ENCODE data around the gene ACTN4. TPM values are rescaled to one million over a fixed set of nuclear protein-coding genes. Genes with fewer than 3 reads are reported as not detected.

ACTN4 gene
- polyA plus RNA-seq, 10 donors, result 173 to 278 (median 195) TPM

DNA sequence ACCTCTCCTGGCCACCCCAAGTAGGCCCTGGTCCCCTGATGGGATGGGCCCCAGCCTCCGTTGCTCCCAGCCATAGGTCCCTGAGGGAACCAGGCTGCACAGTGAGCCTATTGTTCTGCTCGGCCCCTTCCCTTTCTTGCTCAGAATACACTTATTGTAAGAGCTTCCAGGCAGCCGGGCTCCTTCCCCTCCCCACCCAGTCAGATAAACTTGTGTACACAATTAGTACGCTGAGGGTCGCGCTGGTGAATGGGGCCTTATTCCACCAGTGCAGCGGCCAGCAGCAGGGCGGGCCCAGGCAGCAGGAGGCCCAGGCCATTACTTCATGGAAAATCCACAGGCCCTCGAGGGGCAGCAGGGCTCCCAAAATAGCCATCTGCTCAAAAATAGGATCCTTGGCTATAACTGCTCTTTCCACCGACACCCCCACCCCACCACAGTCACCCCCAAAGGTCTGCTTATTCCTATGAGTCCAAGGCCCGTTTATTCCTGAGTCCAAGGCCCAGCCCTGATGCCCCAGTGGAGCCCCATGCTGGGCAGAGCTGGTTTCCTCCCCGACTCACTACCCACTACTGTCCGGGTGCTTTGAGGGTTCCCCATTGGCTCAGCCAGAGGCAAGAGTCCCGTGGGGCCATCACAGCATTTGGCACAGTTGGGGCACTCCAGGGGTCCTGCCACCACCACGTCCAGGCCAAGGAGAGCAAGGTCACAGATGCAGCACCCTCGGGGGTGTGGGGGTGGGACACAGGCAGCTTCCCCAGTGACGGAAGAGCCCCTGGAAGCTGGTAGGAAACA lies 74.7 kb downstream of the ACTN4 start:
- DNase-seq, result peak in 1 of 3 donors; percentile 87

DNA sequence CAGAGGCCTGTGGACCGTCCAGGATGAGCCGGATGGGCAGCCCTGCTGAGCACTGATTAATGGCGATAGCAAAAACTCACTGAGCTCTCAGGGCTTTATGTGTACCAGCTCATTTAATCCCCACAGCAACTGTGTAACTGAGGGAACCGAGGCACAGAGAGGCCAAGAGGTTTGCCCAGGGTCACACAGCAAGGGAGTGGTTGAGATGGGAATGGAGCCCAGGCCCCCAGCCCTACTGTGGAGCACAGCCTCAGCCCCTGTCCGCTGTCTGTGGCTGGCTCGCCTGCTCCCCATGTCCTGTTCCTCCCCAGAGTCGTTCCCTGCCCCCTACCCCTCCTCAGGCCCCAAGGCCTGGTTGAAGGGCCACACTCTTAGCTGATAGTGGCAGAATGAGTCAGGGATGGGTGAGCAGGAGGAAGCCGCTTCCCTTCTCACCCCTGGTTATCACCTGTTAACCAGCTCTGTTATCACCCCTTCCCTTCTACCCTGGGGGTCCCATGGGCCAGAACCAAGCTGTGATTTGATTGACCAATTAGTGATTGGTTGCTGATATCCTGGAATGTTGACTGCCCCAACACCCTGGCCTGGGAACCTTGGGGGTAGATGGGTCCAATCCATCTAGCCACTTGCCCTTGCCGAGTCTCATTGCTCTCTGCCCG lies 75.6 kb downstream of the ACTN4 start:
- DNase-seq, result no peak

DNA sequence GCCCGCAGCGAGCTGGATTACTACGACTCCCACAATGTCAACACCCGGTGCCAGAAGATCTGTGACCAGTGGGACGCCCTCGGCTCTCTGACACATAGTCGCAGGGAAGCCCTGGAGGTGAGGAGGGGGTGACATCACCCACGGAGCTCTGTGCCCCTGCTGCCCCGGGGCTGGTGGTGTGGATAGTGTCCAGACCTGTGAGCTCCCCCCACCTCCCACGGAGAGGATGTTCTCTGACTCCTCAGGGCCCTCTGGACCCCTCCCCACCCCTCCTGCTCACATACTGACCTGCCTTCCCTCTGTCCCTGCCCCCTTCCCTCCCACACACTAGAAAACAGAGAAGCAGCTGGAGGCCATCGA lies 76.1 kb downstream of the ACTN4 start:
- DNase-seq, result no peak

DNA sequence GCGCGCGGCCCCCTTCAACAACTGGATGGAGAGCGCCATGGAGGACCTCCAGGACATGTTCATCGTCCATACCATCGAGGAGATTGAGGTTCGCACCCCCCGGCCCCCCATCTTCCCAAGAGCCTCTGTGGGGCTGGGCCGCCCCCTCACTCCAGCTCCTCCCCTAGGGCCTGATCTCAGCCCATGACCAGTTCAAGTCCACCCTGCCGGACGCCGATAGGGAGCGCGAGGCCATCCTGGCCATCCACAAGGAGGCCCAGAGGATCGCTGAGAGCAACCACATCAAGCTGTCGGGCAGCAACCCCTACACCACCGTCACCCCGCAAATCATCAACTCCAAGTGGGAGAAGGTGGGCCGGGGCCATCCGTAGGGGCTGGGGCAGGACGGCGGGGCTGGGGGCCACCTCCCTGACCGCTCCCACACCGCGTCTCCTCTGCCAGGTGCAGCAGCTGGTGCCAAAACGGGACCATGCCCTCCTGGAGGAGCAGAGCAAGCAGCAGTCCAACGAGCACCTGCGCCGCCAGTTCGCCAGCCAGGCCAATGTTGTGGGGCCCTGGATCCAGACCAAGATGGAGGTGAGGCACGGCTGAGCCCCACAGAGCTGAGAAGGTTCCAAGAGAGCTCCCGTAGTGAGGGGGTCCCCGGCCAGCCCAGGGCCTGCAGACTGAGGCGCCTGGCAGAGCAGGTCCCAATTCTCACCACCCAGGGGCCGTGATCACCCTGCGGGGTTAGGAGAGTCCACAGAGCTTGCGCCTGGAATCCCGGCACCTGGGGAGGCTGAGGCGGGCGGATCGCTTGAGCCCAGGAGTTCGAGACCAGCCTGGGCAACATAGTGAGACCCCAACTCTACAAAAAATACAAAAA lies 76.8 kb downstream of the ACTN4 start:
- DNase-seq, result no peak

DNA sequence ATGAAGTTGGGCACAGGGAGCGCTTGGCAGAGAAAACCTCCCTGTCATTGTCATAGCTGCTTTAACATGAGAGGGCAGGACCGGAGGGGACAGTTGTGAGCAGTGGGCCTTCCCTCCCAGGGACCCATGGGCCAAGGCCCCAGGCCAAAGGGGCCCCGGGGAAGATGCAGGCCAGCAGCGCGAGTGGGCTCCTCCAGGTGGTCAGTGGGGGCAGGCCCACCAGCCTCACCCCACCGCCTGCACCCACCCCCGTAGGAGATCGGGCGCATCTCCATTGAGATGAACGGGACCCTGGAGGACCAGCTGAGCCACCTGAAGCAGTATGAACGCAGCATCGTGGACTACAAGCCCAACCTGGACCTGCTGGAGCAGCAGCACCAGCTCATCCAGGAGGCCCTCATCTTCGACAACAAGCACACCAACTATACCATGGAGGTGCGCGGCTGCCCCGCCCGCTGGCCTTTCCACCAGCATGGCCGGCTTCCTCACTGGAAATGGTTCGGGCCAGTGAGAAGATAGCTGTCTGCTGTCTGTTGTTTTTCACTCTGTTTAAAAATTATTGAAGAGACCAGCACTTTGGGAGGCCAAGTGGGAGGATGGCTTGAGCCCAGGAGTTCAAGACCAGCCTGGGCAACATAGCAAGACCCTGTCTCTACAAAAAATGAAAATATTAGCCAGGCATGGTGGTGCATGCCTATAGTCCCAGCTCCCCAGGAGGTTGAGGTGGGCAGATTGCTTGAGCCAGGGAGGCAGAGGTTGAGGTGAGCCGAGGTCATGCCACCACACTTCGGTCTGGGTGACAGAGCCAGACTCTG lies 78.2 kb downstream of the ACTN4 start:
- DNase-seq, result no peak

DNA sequence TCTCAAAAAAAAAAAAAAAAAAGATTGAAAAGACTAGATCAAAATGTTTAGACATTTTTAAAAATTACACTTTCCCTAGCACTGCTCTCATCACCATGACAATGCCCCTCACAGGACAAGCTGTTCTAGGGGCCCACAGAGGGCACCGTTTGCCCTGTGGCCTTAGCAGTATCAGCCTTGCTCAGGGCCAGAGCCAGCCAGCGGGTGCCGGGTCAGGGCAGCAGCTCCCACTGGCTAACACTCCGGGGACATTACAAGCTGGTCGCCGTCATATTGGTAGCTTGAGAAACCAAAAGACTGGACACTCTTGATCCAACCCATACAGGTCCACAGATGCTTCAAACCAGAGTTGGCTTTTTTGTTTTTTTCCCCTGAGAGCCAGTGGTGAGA lies 78.8 kb downstream of the ACTN4 start:
- no peak for DNase-seq

DNA sequence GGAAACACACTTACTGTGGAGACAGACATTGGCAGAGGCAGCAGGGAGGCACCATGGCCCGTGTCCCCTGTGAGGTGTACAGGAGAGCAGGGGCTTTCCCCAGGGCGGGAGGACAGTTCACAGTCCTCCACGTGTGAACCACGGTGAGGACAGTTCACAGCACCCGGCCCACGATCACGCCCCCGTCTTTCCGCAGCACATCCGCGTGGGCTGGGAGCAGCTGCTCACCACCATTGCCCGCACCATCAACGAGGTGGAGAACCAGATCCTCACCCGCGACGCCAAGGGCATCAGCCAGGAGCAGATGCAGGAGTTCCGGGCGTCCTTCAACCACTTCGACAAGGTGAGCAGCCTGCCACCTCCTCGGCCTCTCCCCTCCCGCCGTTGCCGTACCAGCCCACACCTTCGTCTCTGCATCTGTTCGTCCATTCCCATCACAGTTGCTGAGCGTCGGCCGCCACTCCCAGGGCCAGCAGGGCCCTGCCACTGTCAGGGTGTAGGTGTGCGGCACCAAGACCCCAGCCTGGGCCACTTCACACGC lies 79.4 kb downstream of the ACTN4 start:
- DNase-seq, result no peak

DNA sequence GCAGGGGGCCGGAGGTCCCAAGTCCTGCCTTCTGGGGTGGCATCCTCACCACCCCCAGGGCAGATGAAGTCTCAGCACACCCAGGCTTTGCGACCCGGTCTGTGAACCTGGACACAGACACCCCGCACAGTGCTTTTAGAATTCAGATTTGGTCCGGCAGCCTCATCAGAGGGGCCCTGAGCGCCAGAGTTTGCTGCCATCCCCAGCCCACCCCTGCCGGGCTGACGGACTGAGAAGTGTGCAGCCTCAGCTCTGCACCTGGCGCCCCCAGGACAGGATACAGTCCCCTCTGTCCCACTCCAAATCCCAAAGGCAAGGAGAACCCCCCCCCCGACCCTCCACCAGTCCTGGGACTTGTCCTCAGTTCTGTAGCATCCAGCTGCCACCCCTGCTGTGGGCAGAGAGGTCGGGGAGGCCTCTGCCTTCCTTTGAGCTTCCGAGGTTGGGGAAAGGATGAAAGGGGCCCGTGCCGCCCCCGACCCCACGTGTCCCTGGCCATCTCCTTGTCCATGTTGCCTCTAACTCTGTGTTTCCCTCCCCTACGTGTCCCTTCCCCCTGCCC lies 79.9 kb downstream of the ACTN4 start:
- no peak for DNase-seq

DNA sequence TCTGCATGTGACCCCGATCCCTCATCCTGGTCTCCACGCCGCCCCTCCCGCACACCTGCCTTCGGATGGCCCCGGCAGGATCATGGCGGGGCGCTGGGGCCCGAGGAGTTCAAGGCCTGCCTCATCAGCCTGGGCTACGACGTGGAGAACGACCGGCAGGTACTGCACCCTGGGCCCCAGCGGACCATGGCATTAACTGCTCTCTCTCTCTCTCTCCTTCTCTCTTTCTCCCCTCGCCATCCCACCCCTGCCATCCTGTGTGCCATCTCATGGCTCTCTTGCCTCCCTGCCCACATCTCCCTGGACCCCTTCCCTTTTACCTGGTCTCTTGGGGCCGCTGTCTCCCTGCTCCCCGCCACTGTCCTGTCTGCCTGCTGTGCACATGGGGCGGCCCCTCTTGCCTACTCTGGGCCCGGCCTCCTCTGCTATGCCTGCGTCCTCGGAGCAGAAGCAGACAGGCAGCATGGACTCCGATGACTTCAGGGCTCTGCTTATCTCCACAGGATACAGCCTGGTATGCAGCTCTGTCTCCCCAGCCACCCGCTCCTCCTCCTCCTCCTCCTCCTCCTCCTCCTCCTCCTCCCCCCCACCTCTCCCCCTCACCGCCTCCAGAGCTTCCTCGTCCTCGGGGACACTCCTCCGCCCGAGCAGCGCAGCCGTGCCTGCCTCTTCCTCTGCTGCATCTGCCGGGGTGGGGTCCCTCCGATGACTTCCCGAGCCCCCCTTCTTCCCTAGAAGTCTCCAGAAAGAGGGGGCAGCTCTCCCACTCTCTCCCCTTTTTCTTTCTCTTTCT lies 80.6 kb downstream of the ACTN4 start:
- no peak for DNase-seq

DNA sequence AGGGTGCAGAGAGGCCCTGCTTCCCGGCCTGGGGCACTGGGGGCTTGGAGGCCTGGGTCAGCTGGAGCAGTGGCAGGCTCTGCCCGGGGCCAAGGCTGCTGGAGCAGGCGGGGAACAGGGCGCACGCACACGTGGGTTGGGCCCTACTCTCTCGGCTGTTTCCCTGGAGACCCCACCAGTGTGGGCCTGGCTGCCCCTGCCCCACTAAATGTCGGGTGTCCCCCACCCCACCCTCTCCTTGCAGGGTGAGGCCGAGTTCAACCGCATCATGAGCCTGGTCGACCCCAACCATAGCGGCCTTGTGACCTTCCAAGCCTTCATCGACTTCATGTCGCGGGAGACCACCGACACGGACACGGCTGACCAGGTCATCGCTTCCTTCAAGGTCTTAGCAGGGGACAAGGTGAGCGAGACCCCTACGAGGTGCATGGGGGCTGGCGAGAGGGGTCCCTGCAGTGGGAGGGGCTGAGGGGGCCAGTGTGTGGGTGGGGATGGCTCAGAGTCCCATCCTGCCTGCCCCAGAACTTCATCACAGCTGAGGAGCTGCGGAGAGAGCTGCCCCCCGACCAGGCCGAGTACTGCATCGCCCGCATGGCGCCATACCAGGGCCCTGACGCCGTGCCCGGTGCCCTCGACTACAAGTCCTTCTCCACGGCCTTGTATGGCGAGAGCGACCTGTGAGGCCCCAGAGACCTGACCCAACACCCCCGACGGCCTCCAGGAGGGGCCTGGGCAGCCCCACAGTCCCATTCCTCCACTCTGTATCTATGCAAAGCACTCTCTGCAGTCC lies 81.5 kb downstream of the ACTN4 start:
- DNase-seq, result no peak

DNA sequence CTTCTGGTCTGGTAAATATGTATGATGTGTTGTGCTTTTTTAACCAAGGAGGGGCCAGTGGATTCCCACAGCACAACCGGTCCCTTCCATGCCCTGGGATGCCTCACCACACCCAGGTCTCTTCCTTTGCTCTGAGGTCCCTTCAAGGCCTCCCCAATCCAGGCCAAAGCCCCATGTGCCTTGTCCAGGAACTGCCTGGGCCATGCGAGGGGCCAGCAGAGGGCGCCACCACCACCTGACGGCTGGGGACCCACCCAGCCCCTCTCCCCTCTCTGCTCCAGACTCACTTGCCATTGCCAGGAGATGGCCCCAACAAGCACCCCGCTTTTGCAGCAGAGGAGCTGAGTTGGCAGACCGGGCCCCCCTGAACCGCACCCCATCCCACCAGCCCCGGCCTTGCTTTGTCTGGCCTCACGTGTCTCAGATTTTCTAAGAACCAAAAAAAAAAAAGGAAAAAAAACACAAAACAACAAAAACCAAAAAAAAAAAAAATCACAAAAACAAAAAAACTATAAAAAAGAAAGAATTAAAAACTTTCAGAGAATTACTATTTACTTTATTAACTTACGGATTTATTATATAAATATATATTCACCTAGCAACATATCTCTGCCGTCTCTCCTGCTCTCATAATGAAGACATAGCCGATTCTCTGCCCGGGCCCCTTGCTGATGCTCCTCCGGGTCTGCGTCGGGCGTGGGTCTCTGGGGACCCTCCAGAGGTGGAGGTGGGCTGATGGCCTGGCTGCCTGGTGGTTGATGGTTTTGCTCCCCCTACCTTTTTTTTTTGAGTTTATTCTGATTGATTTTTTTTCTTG lies 82.4 kb downstream of the ACTN4 start:
- peak in 1 of 3 donors; percentile 75 for DNase-seq

DNA sequence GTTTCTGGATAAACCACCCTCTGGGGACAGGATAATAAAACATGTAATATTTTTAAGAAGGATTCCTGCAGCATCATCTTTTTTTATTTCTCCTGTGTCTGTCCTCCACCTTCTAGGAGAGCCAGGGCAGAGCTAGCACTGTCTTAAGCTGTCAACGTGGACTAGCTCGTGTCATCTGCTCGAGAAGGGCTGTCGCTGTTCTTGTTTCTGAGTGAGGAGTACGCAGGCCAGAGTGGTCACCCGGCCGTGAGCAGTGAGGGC lies 83.0 kb downstream of the ACTN4 start:
- no peak for DNase-seq

DNA sequence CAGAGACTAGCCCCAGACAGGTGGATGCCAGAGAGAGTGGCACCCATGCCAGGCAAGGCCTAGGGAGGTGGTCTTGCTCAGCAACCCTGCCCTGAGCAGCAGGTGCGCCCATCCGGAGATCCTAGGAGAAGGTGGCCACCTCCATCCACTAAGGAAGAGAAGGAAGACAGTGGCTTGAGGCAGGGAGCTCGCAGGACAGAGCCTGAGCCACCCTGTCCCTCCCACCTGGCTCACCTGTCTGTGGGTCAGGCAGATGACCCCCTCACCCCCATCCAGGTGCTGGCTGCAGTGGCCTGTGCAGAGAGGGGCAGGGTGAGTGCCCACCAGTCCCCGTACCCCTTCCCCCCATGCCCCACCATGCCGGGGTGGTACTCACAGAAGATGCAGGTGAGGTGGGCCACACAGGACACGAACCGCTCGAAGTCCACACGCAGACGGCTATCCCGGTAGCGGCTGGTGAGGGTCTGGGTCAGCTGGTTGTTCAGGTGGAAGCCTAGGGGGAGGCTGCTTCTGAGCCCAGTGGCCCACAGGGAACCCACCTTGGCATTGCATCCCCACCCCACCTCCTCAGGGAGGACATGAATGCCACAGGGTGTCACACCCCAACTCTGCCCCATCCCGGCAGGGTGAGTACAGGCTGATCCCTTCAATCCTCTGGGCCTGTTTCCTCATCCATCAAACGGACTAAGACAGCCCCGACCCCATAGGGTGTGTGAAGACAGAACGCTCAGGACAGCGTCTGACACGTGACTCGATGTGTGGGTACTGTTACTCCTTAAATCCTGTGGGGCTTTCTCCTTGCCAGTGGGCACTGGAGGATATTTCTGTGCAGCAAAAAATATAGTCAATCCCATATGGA lies 83.5 kb downstream of the ACTN4 start:
- peak in 1 of 3 donors; percentile 7 for DNase-seq

DNA sequence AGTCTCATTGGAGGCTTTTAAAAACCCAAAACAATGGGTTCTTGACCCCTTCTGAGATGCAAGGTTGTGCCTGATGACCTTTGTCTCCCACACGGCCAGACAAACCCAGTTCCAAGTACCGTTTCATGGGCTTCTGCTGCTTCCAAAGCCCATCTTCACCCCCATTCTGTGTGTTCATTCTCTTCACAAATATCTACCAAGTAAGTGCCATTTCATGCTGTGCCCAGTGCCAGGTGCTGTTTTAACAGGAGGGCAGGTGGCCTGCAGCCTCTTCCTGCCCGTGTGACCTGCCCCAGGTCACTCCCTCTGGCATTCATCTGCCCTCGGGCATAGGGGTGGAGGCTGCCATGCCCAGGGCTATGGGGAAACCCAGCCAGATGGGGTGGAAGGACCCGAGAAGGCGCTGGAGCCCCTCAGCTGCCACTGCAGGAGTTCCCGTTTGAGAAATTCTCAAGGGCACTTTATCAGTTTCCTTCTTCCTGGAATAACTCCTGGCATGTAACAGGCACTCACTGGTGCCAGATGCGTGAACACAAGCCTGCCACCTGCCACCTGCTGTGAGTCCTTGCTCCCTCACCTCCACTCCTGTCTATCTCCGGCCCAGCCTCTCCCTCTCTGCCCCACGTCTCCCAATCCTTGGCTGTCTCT lies 84.3 kb downstream of the ACTN4 start:
- peak in 1 of 3 donors; percentile 7 for DNase-seq

DNA sequence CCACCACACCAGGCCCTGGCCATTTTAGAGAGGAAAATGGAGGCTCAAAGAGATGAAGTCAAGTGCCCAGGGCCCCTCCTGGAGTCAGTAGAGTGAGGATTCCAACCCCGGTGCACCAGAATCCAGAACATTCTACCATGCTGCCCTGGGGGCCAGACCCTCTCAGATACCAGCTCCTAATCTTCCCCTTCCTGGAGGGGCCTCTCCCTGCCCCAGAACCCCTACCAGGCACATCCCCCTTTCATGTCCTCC lies 85.7 kb downstream of the ACTN4 start:
- no peak for DNase-seq

DNA sequence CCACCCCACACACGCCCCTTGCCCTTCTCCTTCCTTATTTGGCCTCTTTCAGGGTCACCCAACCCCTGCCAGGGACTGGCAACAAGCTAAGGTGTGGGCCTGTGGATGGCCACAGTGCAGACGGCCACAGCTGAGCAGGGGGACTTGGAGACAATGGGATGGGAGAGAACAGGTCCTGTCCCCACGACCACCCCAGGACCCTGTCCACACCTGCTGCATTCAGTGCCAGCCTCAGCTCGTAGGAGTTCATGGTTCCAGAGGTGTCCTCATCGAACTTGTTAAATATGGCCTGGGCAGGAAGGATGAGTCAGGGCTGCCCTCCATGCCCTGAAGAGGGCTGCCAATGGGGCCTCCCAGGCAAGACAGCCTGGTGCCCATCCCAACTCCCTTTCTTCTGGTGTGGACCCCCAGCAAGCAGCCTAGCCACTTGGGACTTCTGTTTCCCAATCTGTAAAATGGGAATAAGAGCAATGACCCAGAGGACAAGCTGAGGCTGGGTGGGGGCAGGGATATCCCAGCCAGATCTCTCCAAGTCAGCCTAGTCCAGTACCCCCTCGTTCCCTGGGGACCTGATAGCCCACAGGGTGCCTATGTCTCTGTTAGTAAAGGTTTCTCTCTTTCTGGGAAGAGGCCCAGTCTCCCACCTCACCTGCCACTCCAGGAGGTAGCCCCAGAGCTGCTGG lies 86.2 kb downstream of the ACTN4 start:
- peak in 1 of 3 donors; percentile 15 for DNase-seq

DNA sequence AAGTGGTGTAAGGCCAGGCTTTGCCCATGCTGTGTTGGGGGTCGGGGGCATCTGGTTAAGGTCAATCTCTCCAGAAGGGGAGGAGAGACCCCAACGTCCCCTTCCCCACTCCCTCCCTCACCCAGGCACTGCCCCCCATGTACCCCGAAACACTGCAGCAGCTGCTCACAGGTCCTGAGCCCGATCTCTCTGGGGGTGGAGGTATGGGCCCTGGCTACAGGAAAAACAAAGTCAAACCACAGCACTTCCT lies 86.7 kb downstream of the ACTN4 start:
- no peak for DNase-seq
